Ecto neural progenitor cell (in vitro differentiated cells): Measurements from ENCODE around the gene SCAMP4.

Source experiments
- DNase-seq: peaks from one replicate; pipeline ENCODE4 v3.0.0-alpha.2; 2018; ENCODE audit warnings: low spot score

The SCAMP4 gene

DNA sequence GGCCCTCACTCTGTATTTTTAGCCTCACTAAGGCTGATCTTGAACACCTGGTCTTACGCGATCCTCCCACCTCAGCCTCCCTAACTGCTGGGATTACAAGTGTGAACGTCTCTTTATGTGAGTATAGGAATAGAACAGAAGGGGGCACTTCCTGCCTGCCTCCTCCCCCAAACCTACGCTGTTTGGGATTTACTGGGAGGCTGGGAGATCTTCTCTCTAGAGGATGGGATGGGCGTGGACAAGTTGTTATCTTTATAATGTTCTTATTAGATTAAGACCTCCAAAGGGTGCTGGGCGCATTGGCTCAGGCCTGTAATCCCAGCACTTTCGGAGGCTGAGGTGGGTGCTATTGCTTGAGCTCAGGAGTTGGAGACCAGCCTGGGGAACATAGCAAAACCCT, 32.9 kb downstream of the SCAMP4 start:
- no peak for DNase-seq

DNA sequence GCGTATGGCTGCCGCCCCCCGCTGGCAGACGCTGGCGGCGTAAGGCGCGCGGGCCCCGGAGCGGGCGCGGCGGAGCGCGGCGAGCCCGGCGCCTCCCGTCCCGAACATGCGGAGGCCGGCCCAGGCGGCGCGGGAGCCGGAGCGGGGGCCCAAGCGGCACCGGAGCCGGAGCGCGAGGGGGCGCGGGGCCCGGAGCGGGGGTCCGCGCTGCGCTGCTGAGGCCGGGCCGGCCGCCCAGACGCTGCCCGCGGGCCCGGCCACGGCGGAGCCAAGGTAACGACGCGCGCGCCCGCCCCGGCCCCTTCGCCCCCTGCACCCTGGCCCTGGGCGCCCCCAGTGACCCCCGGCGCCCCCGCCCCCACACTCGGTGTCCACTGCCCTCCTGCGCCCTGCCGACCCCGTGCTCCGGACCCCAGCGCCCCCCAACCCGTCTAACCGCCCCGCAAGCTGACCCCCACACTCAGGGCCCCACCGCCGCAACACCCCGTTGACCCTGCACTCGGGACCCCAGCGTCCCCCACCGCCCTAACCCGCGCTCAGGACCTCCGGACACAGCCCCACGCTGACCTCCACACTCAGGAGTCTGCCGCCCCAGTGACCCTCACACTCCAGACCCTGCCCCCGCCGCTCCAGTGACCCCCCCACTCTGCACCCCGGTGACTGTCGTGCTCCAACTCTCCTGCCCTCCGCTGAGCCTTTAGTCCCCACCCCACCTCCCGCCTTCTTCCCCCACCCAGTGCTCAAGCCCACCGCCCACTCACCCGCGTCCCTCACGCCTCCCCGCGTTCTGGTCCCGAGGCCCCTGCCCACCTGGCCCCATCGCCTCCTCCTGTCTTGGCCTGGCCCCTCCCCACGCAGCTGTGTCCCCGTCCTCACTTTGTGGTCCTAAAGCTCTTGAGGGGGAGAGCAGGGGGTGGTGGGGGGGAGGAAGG, 36.2 kb downstream of the SCAMP4 start, which contains the start of gene CSNK1G2:
TSS of gene CSNK1G2 (plus strand) at position 27 of the 932 bp plus-strand sequence. CDS start 28,601 bp downstream, outside the sequence.
- no peak for DNase-seq

DNA sequence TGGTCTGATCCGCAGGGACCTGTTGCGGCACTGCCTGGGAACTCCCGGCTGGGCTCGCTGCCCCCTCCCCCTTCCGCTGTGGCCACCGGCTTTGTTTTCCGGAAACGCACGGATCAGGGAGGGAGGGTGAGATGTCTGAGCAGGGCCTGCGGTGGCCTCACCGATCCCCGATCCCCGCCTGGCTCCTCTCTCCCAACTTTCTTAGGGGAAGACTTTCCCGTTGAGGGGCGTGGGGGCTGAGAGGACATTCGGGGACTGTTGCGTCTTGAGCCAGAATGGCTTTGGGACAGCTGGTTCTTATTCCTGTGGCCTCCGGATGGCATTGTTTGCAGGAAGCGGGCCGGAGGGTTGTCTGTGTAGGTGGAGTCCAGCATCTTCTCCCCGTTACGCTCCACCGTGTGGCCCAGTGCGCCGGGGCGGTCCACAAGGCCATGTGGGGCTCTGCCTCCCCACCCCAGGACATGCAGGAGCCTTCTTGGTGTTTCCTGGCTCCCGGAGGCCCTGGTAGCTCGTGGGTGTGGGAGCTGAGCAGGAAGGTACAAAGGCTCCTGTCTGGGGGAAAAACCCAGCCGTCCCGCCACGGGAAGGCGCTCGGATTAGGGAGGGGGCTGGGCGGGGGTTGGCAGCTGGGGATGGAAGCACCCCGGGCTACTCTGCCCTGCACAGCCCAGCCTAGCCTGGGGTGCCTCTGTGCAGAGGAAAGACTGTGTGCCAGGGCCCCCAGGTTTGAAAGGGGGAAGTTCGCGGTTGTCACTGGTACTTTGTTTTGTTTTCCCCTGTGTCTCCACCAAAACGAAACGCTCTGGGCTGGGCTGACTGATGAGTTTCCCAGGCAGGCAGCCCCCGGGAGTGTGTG, 37.1 kb downstream of the SCAMP4 start:
- peak; percentile 91 for DNase-seq

DNA sequence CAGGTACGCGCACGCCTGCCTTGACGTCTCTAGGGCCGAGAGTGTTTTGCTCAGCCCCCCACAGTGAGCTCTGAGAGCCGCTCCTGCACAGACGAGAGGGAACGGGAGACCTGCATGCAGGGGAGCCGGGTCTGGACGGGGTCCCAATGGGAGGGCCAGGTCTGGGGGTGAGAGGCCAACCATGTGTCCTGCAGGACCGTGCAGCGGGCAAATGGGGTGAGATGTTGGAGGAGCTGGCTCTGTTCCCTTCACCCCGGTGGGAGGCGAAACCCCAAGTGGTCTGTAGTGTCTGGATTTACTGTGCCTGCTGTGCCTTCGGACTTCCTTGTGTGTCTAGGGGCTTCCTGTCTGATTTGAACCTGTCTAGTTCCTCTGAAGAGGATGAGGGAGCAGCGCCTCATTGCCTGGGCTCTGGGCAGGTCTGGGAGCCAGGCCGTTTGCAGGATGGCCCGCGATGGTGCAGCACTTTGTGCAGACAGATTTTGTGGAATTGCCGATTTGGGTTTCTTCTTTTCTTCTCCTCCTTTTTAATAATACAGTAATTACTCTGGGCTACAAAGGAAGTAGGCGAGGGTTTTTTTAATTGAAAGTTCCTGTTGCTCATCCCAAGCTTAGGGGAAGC, 37.8 kb downstream of the SCAMP4 start:
- DNase-seq, result no peak

DNA sequence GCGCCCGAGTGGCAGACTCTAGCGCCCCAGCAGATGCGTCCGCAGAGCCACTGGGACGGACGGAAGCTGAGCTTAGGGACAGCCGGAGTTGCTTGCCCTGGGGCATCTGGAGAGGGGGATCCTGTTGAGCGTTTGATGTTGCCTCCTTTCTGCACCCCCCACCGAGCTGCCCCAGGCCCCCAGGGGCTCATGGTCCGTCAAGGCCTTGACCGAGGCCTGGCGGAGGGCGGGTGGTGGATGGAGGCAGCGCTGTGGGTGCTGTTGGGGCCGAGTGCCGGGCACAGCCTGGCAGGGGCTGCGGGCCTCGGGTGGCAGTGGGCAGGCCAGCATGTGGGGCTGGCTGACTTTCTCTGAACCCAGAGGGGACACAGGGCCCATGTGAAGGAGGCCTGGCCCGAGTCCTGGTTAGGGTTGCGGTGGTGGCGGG, 38.5 kb downstream of the SCAMP4 start:
- no peak for DNase-seq

DNA sequence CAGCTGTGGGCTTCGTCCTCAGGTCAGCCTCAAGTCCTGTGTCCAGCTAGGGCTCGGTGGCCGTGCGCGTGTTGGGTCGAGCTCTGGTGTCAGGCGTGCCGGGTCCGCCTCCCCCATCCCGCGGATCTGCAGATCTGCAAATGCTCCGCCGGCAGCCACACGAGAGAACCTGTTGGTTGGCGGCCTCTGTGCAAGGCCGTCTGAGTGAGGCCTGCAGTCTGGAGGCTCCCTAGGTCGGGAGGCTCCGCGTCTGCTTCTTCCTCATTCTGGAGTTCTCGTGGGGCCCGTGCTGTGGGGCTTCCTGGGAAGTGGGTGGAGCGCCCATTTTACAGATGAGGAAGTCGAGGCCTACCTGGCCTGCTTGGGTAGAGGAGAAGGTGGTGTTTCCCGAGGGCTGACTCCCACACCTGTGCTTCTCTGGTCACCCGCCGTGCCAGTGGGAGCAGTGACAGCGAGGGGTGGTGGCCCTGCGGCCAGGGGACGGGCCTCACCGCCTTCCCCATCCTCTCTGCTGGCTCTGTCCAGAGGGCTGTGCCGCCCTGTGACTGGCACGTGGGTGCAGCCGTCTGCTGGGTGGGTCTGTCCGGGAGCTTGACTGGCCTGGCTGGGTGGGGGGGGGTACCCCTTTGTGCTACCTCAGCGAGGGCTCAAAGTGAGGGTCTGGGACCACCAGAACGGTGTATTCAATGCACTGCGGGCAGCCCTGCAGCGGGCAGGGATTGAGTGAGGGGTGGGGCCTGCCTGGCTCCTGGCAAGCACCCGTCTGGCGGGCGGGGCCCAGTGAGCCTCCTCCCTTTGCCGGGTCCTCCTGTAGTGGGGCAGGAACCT, 39.1 kb downstream of the SCAMP4 start:
- DNase-seq, result no peak

DNA sequence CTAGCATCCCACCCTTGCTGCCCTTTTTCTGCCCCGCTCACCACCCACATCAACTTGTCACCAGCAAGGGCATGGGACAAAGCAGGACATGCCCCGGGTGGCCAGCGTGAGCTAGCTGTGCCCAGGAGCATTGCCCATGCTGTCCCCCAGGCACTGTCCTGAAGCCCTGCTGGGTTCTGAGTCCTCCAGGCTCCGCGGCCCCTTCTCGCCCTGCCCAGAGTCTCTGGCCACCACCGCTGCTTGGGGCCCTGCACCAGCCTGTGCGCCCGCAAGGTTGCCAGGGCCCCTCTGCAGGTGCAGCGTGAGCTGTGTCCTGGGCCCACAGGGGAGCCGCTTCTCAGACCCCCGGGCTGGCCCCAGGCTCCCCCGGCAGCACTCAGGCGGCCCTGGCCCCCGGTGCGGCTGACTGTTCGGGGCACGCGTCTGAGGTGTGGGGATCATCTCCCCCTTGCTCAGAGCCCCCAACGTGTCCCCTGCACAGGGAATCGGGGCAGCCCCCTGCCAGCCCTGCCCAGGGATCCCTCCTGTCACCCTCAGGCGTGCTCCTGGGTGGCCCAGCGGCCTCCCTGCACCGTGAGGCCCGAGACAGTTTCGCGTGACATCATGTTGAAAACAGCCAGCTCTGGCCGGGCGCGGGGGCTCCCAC, 39.8 kb downstream of the SCAMP4 start:
- DNase-seq, result no peak

DNA sequence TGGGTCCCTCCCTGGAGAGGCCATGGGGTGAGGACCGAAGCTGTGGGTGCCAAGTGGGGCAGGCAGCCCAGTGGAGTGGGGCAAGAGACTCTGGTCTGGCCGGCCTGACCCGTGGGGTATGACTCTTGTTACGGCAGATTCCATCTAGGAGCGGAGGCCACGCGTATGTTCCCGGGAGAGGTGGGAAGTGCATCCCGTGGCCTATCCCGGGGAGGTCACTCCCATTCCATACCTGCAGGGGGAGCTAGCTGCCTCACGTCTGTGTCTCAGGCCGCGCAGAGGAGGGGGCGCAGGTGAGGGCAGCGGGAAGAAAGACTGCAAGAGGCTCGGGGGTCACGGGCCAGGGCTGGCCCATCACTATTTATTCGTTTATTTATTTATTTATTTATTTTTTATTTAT, 40.7 kb downstream of the SCAMP4 start:
- DNase-seq, result peak; percentile 80

DNA sequence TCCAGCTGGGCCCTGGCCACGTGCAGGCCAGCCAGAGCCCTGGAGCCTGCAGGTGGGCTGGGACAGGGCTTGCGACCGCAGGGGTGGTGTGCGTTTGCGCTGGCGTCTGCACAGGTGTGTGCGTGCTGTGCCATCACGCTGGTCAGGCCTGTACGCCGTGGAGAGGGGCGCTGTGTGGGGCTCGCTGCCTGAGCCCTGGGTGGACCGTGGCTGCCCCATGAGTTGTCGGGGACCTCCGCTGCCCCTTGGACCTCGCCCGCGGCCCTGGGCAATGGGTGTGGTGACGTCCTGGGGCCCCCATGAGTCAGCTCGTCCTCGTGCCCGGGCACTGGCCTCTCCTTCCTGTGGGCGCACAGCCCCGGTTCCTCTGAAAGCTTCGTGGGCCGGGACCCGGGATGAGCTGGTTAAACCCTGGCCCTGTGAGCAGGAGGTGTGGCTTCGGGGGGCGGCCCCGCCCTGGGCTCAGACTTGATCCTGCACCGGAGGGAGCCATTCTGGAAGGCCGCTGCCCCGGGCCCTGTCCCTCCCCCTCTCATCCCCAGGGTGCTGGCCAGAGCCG, 42.5 kb downstream of the SCAMP4 start:
- no peak for DNase-seq

DNA sequence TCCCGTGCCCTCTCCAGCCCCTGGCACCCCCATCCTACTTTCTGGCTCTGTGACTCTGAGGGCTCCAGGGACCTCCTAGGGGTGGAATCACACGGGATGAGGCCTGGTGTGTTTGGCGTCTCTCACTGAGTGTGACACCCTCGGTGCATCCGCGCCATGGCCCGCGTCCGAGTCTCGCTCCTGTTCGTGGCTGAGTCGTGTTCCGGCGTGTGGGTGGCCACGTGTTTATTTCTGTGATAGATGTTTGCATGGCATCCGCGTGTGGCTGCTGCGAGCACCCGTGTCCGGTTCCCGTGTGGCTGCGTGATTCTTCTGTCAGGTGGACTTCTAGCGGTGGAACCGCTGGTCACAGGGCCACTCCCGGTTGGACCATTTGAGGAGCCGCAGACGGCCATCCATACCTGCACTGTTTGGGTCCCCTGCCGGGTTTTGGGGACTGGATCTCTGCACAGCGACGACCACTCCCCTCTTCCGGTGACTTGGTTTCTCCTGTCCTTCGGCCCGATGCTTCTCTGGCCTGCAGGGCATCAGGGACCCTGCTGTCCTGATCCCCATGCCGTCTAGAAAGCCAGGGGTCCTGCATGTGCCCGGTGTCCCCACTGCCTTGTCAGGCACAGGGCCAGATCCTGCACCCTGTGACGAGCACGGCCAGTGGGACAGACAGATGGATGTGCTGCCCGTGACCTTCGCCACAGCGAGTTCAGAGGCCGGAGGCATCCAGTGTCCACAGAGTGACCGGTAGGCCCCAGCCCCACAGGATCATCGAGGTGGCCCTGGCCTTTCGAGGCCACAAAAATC, 44.3 kb downstream of the SCAMP4 start:
- DNase-seq, result no peak

DNA sequence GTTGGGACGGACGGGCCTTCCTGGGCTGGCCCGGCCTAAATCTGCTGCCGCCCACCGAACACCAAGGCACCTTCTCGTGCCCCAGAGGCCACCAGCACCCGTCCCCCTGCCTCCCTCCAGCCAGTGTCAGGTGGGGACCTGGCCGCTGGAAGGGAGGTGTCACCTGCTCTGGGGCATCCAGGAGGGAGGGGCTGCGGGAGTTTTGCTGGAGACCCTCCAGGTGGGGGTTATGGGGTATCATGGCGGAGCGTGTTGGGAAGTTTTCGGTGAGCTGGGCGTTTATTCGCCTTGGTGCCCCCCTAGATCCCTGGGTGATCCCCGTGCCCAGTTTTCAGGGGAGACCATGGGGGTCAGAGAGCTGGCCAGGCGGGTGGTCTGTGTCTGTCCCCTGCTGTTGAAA, 45.4 kb downstream of the SCAMP4 start:
- DNase-seq, result no peak

DNA sequence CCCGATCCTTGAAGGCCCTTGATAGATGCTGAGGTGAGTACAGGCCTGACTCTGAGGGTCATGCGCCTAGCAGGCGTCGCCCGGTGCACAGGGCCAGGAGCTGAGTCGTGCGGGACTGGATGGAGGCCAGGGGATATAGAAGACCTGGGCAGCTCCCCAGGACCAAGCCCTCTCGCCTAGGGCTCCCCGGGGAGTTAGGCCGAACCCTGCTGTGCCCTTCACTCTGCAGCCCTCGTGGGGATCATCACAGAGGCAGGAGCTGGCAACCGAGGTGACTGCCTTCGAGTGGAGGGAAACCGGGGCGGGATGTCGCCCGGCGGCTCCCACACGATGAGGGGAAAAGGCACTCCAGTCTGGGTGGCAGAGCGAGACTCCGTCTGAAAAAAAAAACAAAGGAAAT, 47.4 kb downstream of the SCAMP4 start:
- DNase-seq, result no peak

DNA sequence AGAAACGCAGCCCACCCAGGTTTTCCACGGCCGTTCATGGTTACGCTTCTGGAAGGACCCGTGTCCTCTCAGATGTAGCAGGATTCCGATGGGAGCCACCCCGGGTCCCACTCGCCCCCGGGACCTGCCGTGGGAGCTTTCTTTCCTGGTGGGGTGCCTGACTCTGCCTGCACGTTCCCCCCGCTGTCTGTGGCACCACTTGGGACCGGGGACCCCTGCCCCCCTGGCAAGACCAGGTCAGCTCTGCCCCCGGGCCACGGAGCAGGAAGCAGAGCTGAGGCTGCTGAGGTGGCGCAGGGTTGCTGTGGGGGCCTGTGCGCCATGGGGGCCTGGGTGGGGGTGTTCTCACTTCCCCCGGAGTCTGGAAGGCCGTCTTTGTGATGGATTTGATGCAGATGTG, 47.8 kb downstream of the SCAMP4 start:
- DNase-seq, result no peak

DNA sequence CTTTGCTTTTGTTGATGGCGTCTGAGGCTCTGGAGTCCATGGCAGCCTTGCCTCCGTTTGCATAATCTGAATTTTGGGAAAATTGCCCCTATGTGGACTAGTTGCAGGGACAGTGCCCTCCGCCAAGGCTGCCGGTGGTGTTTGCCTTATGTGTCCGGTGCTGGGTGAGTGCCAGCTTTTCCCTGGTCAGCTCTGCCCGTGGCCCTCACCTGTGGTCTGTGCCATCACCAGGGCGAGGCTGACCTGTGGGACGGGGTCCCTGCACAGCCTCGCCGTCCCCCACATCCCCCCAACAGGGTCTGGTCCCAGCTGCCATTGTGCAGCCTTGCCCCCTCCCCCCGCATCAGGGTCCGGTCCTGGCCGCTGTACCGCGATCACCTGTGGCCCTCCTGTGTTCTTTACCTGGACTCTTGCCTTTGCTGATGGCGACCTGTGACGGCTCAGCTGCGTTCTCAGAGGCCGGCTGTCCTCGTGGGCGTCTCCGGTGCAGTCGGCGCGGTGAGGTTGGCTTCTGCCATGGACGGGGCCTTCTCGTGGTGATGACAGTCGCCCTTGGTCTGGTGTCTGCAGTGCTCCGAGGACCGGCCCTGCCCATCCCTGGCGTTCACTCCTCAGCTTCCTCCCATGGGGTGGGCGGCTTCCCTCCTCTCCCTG, 48.4 kb downstream of the SCAMP4 start:
- DNase-seq, result no peak

DNA sequence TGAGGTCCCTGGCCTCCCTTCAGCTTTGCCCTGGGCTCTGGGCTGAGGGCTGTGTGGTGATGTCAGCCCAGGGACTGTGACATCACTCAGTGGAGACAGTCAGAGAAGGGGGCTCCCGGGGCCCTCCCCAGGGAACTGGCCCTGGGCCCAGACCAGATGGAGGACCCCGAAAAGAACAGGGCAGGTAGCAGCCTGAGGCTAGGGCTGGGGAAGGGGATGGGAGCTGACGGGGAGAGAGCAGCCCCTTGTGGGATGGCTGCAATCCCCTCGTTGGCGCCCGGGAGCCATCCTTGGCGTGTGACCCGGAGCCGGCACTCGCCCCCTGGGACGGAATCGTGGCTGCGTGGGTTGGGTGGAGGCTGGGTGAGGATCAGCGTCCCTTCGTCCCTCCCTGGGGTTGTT, 49.3 kb downstream of the SCAMP4 start:
- DNase-seq, result no peak

DNA sequence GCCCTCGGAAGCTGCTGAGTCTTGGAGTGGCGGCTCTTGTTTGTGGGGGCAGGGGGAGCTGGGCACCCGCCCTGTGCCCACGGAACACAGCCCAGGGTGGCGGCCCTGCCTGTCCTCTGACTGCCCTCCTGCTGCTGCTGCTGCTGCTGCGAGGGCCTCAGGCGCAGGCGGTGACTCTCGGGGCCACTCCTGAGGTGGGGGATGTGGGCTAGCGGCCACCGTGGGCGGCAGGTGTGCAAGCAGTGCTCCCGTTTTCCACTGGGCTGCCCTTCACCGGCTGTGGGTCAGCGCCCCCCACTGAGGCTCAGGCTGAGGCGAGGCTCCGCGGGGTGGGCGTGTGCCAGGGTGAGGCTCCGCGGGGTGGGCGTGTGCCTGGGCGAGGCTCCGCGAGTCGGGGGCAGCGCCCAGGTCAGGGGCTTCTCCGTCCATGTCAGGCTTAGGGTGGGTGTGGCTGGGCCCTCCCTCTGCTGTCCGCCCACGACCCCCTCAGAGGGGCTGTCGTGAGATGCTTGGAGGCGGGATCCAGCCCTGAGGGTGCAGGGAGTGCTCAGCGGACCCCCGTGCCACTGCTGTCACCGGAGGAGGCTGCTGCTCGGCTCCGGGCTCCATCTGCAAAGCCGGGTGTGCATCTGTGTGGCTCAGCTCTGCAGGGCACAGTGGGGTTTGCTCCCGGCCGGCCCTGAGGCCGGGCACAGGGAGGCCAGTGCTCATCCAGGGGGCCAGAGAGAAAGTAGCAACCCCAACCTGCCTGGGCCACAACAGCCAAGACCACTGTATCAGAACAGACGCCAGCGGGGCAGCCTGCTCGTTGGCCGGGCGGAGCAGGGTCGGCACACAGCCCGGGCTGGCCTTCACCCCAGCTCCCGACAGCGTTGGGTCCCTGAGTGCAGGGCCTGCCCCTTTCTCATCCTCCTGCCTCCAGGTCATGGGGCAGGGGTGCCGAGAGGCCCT, 50.2 kb downstream of the SCAMP4 start:
- DNase-seq, result no peak

DNA sequence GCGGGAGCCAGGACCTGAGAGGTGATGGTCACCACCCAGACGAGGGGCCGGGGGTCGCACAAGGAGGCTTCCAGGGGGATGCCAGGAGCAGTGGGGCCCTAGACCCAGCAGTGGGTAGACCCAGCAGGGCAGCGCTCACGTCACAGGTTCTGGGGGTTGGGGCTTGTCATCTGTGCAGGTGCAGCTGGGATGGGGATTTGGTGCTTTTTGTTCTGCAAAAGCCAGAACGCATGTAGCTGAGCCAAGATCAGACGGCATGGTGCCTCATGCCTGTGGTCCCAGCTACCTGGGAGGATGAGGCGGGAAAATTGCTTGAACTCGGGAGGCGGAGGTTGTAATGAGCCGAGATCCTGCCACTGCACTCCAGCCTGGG, 50.9 kb downstream of the SCAMP4 start:
- DNase-seq, result no peak

DNA sequence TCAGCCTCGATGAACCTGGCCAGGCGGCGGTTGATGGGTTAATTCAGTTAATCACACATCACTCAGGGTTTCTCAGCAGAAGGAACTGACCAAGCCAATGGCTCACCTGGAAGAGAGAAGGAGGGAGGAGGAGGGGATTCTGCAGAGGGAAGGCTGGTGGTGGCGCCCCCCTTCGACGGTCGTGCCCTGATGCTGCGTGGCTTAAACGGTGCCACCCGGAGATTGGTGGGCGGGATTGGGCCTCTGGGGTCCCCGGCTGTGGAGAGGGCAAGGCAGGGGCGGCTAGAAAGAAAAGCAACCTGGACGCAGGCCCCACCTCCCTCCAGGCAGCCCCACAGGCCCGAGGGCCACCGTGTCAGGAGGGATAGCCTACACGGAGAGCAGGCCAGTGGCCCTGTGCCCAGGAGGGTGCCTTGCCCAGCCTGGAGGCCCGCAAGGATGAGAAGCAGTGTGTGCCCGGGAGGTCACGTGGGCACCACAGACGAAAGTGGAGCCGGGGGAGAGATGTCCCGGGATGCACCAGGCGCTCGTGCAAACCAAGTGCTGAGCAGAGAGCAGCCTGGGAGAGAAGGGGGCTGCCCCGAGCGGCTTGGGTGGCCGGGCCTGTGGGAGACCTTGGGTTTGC, 51.8 kb downstream of the SCAMP4 start:
- DNase-seq, result no peak
